ENCODE results near the gene ZNF79. TPM values are rescaled to one million over a fixed set of nuclear protein-coding genes. Genes with fewer than 3 reads are reported as not detected.

The ZNF79 gene
- total and polyA plus RNA-seq, 2 of the 8 experiments (the other 6 are each of a cell fraction or from before 2014, with no cell fraction given), result 2.4 to 7.4 TPM

DNA sequence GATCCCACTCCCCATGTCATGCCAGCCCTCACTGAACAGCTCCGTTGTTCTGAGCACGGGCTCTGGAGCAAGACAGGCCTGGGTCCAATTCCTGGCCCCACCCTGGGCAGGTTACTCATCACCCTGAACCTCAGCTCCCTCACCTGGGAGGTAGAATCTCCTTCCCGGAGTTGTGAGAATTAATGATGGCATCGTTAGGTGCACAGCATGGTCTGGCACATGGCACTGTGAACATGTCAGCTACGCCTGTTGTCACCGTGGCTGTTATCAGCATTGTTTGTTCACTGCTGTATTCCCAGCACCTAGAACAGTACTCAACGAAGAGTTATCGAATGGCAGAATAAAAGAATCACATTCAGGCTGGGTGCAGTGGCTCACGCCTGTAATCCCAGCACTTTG, 70.1 kb downstream of the ZNF79 start:
- no peak overlapping the region for H2AK5ac ChIP-seq (ENCODE audit: low read depth, low read length)
- H2BK120ac ChIP-seq (replicated peaks; ENCODE audit: low read depth, low read length), result no peak overlapping the region
- no peak overlapping the region for H4K5ac ChIP-seq (ENCODE audit: insufficient read length, low read depth, low read length)
- no peaks in the 10 kb centered on the region for H3K79me2 ChIP-seq (ENCODE audit: control insufficient read depth in 1 of 2, insufficient read depth in 2 of 2, low read length in 2 of 2)
- H2BK12ac ChIP-seq (ENCODE audit: low read depth, low read length), result no peak overlapping the region
- no peak overlapping the region for H3K9ac ChIP-seq (replicated peaks in 1 of 4; ENCODE audit: extremely low read depth in 1 of 4, low read depth in 3 of 4, low read length in 3 of 4)
- no peaks in the 10 kb centered on the region for H3K27me3 ChIP-seq (replicated peaks in 1 of 4; ENCODE audit: control insufficient read depth in 3 of 4, extremely low read depth in 1 of 4, insufficient read depth in 3 of 4, low read length in 3 of 4)
- H3K56ac ChIP-seq (replicated peaks; ENCODE audit: insufficient read length, low read depth, low read length), result no peak overlapping the region
- H3K36me3 ChIP-seq (ENCODE audit: control insufficient read depth in 2 of 4, insufficient read depth in 4 of 4, low read length in 3 of 4), result peaks cover 3 to 7% (median 5%) of the 10 kb centered on the region in 4 experiments; a peak in 4 of 8 replicates
- H3K27ac ChIP-seq (ENCODE audit: low read depth, low read length), result no peak overlapping the region
- H3K23me2 ChIP-seq (ENCODE audit: low read depth, low read length), result no peaks in the 10 kb centered on the region
- no peak for DNase-seq (ENCODE audit: low read depth in 1 of 2, low spot score in 2 of 2)
- no peak for FAIRE-seq
- no peak overlapping the region for H3K4me3 ChIP-seq (ENCODE audit: extremely low read depth in 1 of 4, insufficient read depth in 2 of 4, low read depth in 3 of 4, low read length in 4 of 4)
- no peak overlapping the region for H3K18ac ChIP-seq (ENCODE audit: extremely low read depth, low read length)
- H2AFZ ChIP-seq (ENCODE audit: low read length), result no peak overlapping the region
- H3K9me3 ChIP-seq (ENCODE audit: insufficient read depth in 2 of 2, low read depth in 1 of 2, low read length in 1 of 2), result no peaks in the 10 kb centered on the region
- no peak overlapping the region for H3K14ac ChIP-seq (ENCODE audit: insufficient read length)
- no peak overlapping the region for H4K8ac ChIP-seq (ENCODE audit: extremely low read depth, insufficient read depth, low read length)
- no peak overlapping the region for H2BK20ac ChIP-seq (ENCODE audit: low read length)
- H4K20me1 ChIP-seq (replicated peaks in 1 of 2; ENCODE audit: control insufficient read depth in 1 of 2, insufficient read depth in 2 of 2, low read length in 2 of 2), result peaks cover 0 to 1% of the 10 kb centered on the region in 2 experiments
- H3K4me1 ChIP-seq (replicated peaks in 1 of 4; ENCODE audit: control insufficient read depth in 3 of 4, insufficient read depth in 4 of 4, low read length in 3 of 4), result peaks cover 0 to 4% (median 2%) of the 10 kb centered on the region in 4 experiments; a peak in 5 of 7 replicates
- ChIA-PET CTCF (ENCODE audit: partially characterized antibody) (interaction anchor here (0.9 to 6.9 kb wide), 6 partner anchors 9 to 95 kb away, joined by 3 to 78 read pairs (median 4); no protein-coding TSS in a partner anchor), POLR2A (ENCODE audit: partially characterized antibody) (interaction anchor here (1.2 kb wide), 1 partner anchor 43 kb away, joined by 7 read pairs; the partner anchor contains the start of genes LRSAM1 and RPL12)
- no peaks in the 10 kb centered on the region for H3K79me1 ChIP-seq (ENCODE audit: low read depth, low read length)
- H3K4ac ChIP-seq (replicated peaks; ENCODE audit: insufficient read length, low read depth, low read length), result no peak overlapping the region
- no peak overlapping the region for H3K23ac ChIP-seq (ENCODE audit: insufficient read length)
- 93% methylated on average over 9 of the region's 9 CpGs; no CpG with 5 or more reads in 1 of the 2 experiments for WGBS, 2 experiments (ENCODE audit: extremely low coverage in 1 of 2, insufficient coverage in 1 of 2, insufficient read length in 1 of 2, insufficient replicate concordance in 2 of 2, low coverage in 1 of 2, low lambda C conversion rate in 2 of 2, missing lambda C conversion rate in 1 of 2)
- no peak overlapping the region for H3K4me2 ChIP-seq (ENCODE audit: insufficient read depth in 1 of 2, low read depth in 2 of 2, low read length in 2 of 2)
- no peak overlapping the region for H4K91ac ChIP-seq (replicated peaks; ENCODE audit: insufficient read length, low read length)
- no peak overlapping the region for H2BK5ac ChIP-seq (ENCODE audit: low read depth, low read length)
- no peak overlapping the region for H2BK15ac ChIP-seq (ENCODE audit: low read length)
- TF ChIP-seq NANOG (IDR thresholded peaks at IDR 0.05; ENCODE audit: insufficient read depth, low read depth, low read length, poor library complexity, severe bottlenecking) (no peak), SP1 (IDR thresholded peaks at IDR 0.05; ENCODE audit: low read depth, low read length) (no peak), POLR2A (IDR thresholded peaks at IDR 0.05; ENCODE audit: control extremely low read depth in 1 of 2, low read depth in 2 of 2, low read length in 2 of 2) (no peak), TEAD4 (IDR thresholded peaks at IDR 0.05; ENCODE audit: low read depth, low read length) (no peak), RNF2 (IDR thresholded peaks at IDR 0.05; ENCODE audit: borderline replicate concordance, low read depth, low read length, missing control alignments, poor library complexity, severe bottlenecking) (no peak)
- TF ChIP-seq, protein P1, sequence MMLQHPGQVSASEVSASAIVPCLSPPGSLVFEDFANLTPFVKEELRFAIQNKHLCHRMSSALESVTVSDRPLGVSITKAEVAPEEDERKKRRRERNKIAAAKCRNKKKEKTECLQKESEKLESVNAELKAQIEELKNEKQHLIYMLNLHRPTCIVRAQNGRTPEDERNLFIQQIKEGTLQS (IDR thresholded peaks at IDR 0.05; ENCODE audit: insufficient read depth, low read depth, low read length), result no peak

Measured in H1 (cell line).